HepG2 (cell line): ENCODE measurements around the gene JAK1. TPM values are rescaled to one million over a fixed set of nuclear protein-coding genes. Genes with fewer than 3 reads are reported as not detected.

Experiments used
- ATAC-seq: fragments of 200-7000 bp; cut with Tn5 transposase; 3 replicates; pipeline ENCODE4 v1.9.1; 2020; ENCODE audit warnings: mild to moderate bottlenecking, moderate library complexity
- BruUV-seq: library from RNA; stranded (reverse); fragments of 400-500 nt; replicated peaks from 2 replicates; lab custom pipeline; 2021; lab: Mats Ljungman, UMichigan
- CTCF ChIA-PET: fragments of 300-600 bp; formaldehyde crosslinking; extraction: SDS; loops from one replicate; lab custom pipeline; 2021; ENCODE audit warnings: low total read pairs, inconsistent platforms, low intra/inter-chr PET ratio; lab: Yijun Ruan, JAX
- POLR2A ChIA-PET: fragments of 350-600 bp; sonication (Branson Sonifier 250); formaldehyde crosslinking; loops from one replicate; lab custom pipeline; 2020; ENCODE audit warnings: antibody characterized with exemption, inconsistent platforms; lab: Yijun Ruan, JAX
- DNase-seq: peaks from one replicate; pipeline ENCODE4 v3.0.0-alpha.2; 2015; ENCODE audit warnings: low spot score
- FAIRE-seq: peaks from 3 replicates; lab custom pipeline; 2011; peaks lifted over from hg19 to GRCh38; lab: Jason Lieb, UNC
- H2AFZ ChIP-seq: one replicate; pipeline ENCODE4 v1.6.1; 2011; ENCODE audit warnings: low read length, inconsistent platforms
- H3K27ac ChIP-seq: fragments of 300-600 bp; 3 replicates; pipeline ENCODE4 v1.8.0; 2011; ENCODE audit warnings: mixed run types, mild to moderate bottlenecking, mixed read lengths, low read length, inconsistent platforms; ENCODE audit not compliant: insufficient read depth; ENCODE audit errors: extremely low read length
- H3K27me3 ChIP-seq, 2 experiments: fragments of 200-600 bp in 1 of 2; 2 replicates in 1 of 2; 3 replicates in 1 of 2; pipeline versions ENCODE4 v1.6.0 to v1.8.0; 2011; ENCODE audit warnings: low read length in 2 of 2, mild to moderate bottlenecking in 2 of 2, moderate library complexity in 2 of 2, inconsistent platforms in 1 of 2; ENCODE audit not compliant: insufficient read depth in 2 of 2, control insufficient read depth in 1 of 2
- H3K36me3 ChIP-seq, 2 experiments: fragments of 200-600 bp in 1 of 2; replicated peaks in 1 of 2; 2 replicates in 1 of 2; 3 replicates in 1 of 2; pipeline versions ENCODE4 v1.5.1 to v1.8.0; 2011; ENCODE audit warnings: low read length in 2 of 2, inconsistent platforms in 1 of 2; ENCODE audit not compliant: insufficient read depth in 2 of 2, control insufficient read depth in 1 of 2
- H3K4me1 ChIP-seq: 2 replicates; pipeline ENCODE4 v1.5.1; 2012; ENCODE audit warnings: low read length, inconsistent platforms; ENCODE audit not compliant: insufficient read depth
- H3K4me2 ChIP-seq: 2 replicates; pipeline ENCODE4 v1.6.0; 2011; ENCODE audit warnings: low read depth, low read length, inconsistent platforms
- H3K4me3 ChIP-seq, 3 experiments: fragments of 200-600 bp in 1 of 3; sonication (generic), shearing (Covaris generic) in 1 of 3; replicated peaks in 1 of 3; 2 replicates each; pipeline ENCODE4 v1.5.1; 2011 to 2016; ENCODE audit warnings: low read length in 3 of 3, inconsistent platforms in 2 of 3, low read depth in 2 of 3, mild to moderate bottlenecking in 2 of 3, control low read depth in 1 of 3, mixed read lengths in 1 of 3; ENCODE audit not compliant: insufficient read depth in 1 of 3
- H3K79me2 ChIP-seq: one replicate; pipeline ENCODE4 v1.6.1; 2011; ENCODE audit warnings: low read length, inconsistent platforms; ENCODE audit not compliant: insufficient read depth
- H3K9ac ChIP-seq: 2 replicates; pipeline ENCODE4 v1.6.0; 2011; ENCODE audit warnings: mild to moderate bottlenecking, low read depth, low read length, inconsistent platforms; ENCODE audit not compliant: insufficient read depth
- H3K9me3 ChIP-seq: 2 replicates; pipeline ENCODE4 v1.5.1; 2012; ENCODE audit warnings: mild to moderate bottlenecking, low read length
- H4K20me1 ChIP-seq: 2 replicates; pipeline ENCODE4 v1.6.0; 2011; ENCODE audit warnings: inconsistent platforms, mild to moderate bottlenecking, low read length, moderate library complexity; ENCODE audit not compliant: insufficient read depth
- AHR ChIP-seq: IDR thresholded peaks from 2 replicates; pipeline ENCODE4 v1.6.1; 2018; ENCODE audit warnings: missing genetic modification reagents, missing compliant biosample characterization
- EEA1 ChIP-seq: sonication (generic); formaldehyde crosslinking; IDR thresholded peaks from 2 replicates; pipeline ENCODE4 v1.5.1; 2020; ENCODE audit warnings: mild to moderate bottlenecking, missing genetic modification reagents, borderline replicate concordance
- ETV6 ChIP-seq: sonication (generic); formaldehyde crosslinking; conservative IDR thresholded peaks from 2 replicates; pipeline ENCODE4 v1.4.0; 2020; ENCODE audit warnings: missing genetic modification reagents
- NAIF1 ChIP-seq: sonication (generic); formaldehyde crosslinking; IDR thresholded peaks from 2 replicates; pipeline ENCODE4 v1.5.0; 2020; ENCODE audit warnings: mild to moderate bottlenecking, missing genetic modification reagents, borderline replicate concordance
- SOX13 ChIP-seq, 3 experiments: fragments of 450-650 bp in 1 of 3; sonication (generic) in 1 of 3; formaldehyde crosslinking in 1 of 3; IDR thresholded peaks in 2 of 3; conservative IDR thresholded peaks in 1 of 3; 2 replicates each; pipeline versions ENCODE4 v1.5.0 to v1.6.1; 2016 to 2020; ENCODE audit warnings: antibody characterized with exemption in 1 of 3, mild to moderate bottlenecking in 1 of 3, missing compliant biosample characterization in 1 of 3, missing genetic modification reagents in 1 of 3, moderate library complexity in 1 of 3
- U2AF1 ChIP-seq: fragments of 200-400 bp; formaldehyde crosslinking; optimal IDR thresholded peaks from 2 replicates; pipeline ENCODE3; 2017; ENCODE audit warnings: mild to moderate bottlenecking, low read depth, low read length
- ZMYM3 ChIP-seq: sonication (generic); formaldehyde crosslinking; IDR thresholded peaks from 2 replicates; pipeline ENCODE4 v1.5.1; 2020; ENCODE audit warnings: mild to moderate bottlenecking, missing genetic modification reagents
- WGBS: methylation state at CpG from one replicate; pipeline ENCODE4 v1.1.6; 2017; ENCODE audit warnings: low lambda C conversion rate; 5-methylcytosine and 5-hydroxymethylcytosine counted together
- in situ Hi-C: cut with HindIII; loops from 2 replicates; pipeline ENCODE4 v1.10.0; 2017; ENCODE audit warnings: low pct_unique_long_range_greater_than_20kb; ENCODE audit not compliant: extremely low pct_ligation_motif_present
- intact Hi-C: fragments of 100-400 bp; cut with micrococcal nuclease; formaldehyde crosslinking; loops from one replicate; pipeline ENCODE4 v1.10.0; 2022; ENCODE audit not compliant: unreplicated experiment
- polyA plus RNA-seq, 8 experiments: library from polyadenylated mRNA; depleted of rRNA in 3 of 8; stranded (reverse) in 7 of 8; unstranded in 1 of 8; fragments of >200 nt; fragmentation: Illumina TruSeq in 4 of 8; extraction: Trizol in 4 of 8; gene quantifications; 2 replicates each; pipeline versions ENCODE4 v1.2.1 to v1.2.3, GENCODE V29; 2011 to 2016; ENCODE audit warnings: low read depth in 4 of 8, missing spikeins in 1 of 8, mixed read lengths in 1 of 8; ENCODE audit not compliant: insufficient read depth in 1 of 8
- total RNA-seq, 5 experiments: library from RNA; depleted of rRNA; stranded (reverse); fragments of >200 nt; fragmentation: Illumina TruSeq; extraction: Trizol; gene quantifications; 2 replicates each; pipeline ENCODE4 v1.2.3, GENCODE V29; 2016; ENCODE audit warnings: low read depth in 1 of 5
- TF ChIP-seq, protein P1 (sequence below): sonication (generic); formaldehyde crosslinking; IDR thresholded peaks from 2 replicates; pipeline ENCODE4 v1.4.0; 2020; ENCODE audit warnings: mild to moderate bottlenecking, missing genetic modification reagents
- TF ChIP-seq, protein P2 (sequence below): sonication (generic); formaldehyde crosslinking; IDR thresholded peaks from 2 replicates; pipeline ENCODE4 v1.9.0; 2021; ENCODE audit warnings: missing genetic modification reagents, borderline replicate concordance

The JAK1 gene
- total and polyA plus RNA-seq, 2 of the 13 experiments (the other 11 are each of a cell fraction or from before 2014, with no cell fraction given) = 23.9 to 42.4 TPM

DNA sequence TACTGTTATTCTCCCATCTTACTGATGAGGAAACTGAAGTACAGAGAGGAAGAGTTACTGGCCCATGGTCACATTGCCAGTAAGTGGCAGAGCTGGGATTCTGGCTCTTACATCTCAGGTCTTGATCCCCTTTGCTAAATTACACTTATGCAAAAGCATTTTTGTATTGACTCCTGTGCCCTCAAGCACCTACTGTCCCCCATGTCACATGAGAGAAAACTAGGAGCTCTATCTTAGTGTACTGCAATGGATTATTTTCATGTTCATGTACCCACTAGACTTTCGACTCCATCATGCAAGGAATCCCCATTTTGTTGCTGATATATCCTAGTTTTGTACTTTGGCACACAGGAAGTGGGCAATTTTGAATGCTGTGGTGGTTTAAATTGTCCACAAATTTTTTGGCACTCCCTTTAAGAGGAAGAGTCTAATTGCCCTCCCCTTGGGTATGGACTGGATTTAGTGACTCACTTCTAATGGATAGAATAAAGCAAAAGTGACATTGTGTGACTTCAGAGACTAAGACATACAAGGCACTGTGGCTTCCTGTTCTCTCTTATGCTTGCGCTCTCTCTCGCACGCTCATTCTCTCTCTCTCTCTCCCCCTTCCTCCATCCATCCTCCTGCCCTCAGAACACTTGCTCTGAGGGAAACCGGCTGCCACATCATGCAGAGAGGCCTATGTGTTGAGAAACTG is 43.5 kb upstream of the JAK1 start (continued):
- TF ChIP-seq, protein P1, sequence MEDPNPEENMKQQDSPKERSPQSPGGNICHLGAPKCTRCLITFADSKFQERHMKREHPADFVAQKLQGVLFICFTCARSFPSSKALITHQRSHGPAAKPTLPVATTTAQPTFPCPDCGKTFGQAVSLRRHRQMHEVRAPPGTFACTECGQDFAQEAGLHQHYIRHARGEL = no peak

- ChIA-PET CTCF (no interaction called here), POLR2A (no interaction called here)
- H3K4me3 ChIP-seq = no peak overlapping the region
- H3K4me2 ChIP-seq = no peak overlapping the region
- no peak for DNase-seq
- H3K27ac ChIP-seq = no peak overlapping the region
- no peaks in the 10 kb centered on the region for H3K9me3 ChIP-seq
- intact Hi-C loops = no loop called here
- no peaks in the 10 kb centered on the region for H4K20me1 ChIP-seq
- no peak for FAIRE-seq
- no peak overlapping the region for H3K9ac ChIP-seq
- H2AFZ ChIP-seq = no peak overlapping the region
- TF ChIP-seq NAIF1 (CRISPR knock-in tag) = no peak
- no peak for TF ChIP-seq ETV6 (CRISPR knock-in tag)
- TF ChIP-seq AHR (CRISPR knock-in tag) = no peak
- TF ChIP-seq U2AF1 = no peak
- TF ChIP-seq, protein P2, sequence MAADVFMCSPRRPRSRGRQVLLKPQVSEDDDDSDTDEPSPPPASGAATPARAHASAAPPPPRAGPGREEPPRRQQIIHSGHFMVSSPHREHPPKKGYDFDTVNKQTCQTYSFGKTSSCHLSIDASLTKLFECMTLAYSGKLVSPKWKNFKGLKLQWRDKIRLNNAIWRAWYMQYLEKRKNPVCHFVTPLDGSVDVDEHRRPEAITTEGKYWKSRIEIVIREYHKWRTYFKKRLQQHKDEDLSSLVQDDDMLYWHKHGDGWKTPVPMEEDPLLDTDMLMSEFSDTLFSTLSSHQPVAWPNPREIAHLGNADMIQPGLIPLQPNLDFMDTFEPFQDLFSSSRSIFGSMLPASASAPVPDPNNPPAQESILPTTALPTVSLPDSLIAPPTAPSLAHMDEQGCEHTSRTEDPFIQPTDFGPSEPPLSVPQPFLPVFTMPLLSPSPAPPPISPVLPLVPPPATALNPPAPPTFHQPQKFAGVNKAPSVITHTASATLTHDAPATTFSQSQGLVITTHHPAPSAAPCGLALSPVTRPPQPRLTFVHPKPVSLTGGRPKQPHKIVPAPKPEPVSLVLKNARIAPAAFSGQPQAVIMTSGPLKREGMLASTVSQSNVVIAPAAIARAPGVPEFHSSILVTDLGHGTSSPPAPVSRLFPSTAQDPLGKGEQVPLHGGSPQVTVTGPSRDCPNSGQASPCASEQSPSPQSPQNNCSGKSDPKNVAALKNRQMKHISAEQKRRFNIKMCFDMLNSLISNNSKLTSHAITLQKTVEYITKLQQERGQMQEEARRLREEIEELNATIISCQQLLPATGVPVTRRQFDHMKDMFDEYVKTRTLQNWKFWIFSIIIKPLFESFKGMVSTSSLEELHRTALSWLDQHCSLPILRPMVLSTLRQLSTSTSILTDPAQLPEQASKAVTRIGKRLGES (CRISPR knock-in tag) = no peak
- no peak for TF ChIP-seq SOX13 (IDR thresholded peaks at IDR 0.05)
- TF ChIP-seq SOX13 (CRISPR knock-in tag; conservative IDR thresholded peaks at IDR 0.05 in 1 of 2, IDR thresholded peaks at IDR 0.05 in 1 of 2) = no peak
- TF ChIP-seq ZMYM3 (CRISPR knock-in tag) = no peak
- no peak for TF ChIP-seq EEA1
- H3K4me1 ChIP-seq = peaks cover 6% of the 10 kb centered on the region; the same call in 1 of the 2 replicates
- no peaks in the 10 kb centered on the region for H3K36me3 ChIP-seq
- in situ Hi-C loops = no loop called here
- no peaks in the 10 kb centered on the region for H3K79me2 ChIP-seq
- no peak for ATAC-seq
- BruUV-seq = no TSS peak
- 29% methylated on average over 1 of the region's 1 CpG for WGBS
- H3K27me3 ChIP-seq = no peaks in the 10 kb centered on the region
These were observed 42.8 kb upstream of the JAK1 start for GRCh38 chr1:65009176-65009575.
